H1 (cell line): ENCODE results near the gene BICDL1. TPM values are rescaled to one million over a fixed set of nuclear protein-coding genes. Genes with fewer than 3 reads are reported as not detected.

Source experiments
- CTCF ChIA-PET: fragments of 300-600 bp; sonication (Branson Sonifier 250); formaldehyde crosslinking; loops from one replicate; lab custom pipeline; 2021; ENCODE audit not compliant: partially characterized antibody; lab: Charles Lee
- POLR2A ChIA-PET: fragments of 300-600 bp; sonication (Branson Sonifier 250); formaldehyde crosslinking; loops from one replicate; lab custom pipeline; 2021; ENCODE audit warnings: inconsistent platforms; ENCODE audit not compliant: partially characterized antibody; lab: Charles Lee
- DNase-seq, 2 experiments: peaks; one replicate each; pipeline versions ENCODE4 v3.0.0 to v3.0.0-alpha.2; 2010 to 2022; ENCODE audit warnings: low spot score in 2 of 2, low read depth in 1 of 2, mixed read lengths in 1 of 2
- FAIRE-seq: peaks from 2 replicates; lab custom pipeline; 2011; peaks lifted over from hg19 to GRCh38; lab: Jason Lieb, UNC
- H2AFZ ChIP-seq: 2 replicates; pipeline ENCODE4 v1.8.1; 2012; ENCODE audit warnings: low read length, inconsistent platforms
- H2AK5ac ChIP-seq: 2 replicates; pipeline ENCODE4 v1.6.1; 2013; ENCODE audit warnings: low read depth, low read length
- H2BK120ac ChIP-seq: replicated peaks from 2 replicates; pipeline ENCODE3; 2013; ENCODE audit warnings: low read depth, low read length, inconsistent platforms
- H2BK12ac ChIP-seq: 2 replicates; pipeline ENCODE4 v1.6.1; 2013; ENCODE audit warnings: low read depth, low read length
- H2BK15ac ChIP-seq: 2 replicates; pipeline ENCODE4 v1.6.1; 2013; ENCODE audit warnings: low read length
- H2BK20ac ChIP-seq: 2 replicates; pipeline ENCODE4 v1.6.1; 2013; ENCODE audit warnings: low read length
- H2BK5ac ChIP-seq: 2 replicates; pipeline ENCODE4 v1.6.1; 2013; ENCODE audit warnings: low read depth, low read length
- H3K14ac ChIP-seq: 2 replicates; pipeline ENCODE4 v1.6.1; 2013; ENCODE audit warnings: inconsistent platforms; ENCODE audit not compliant: insufficient read length
- H3K18ac ChIP-seq: 2 replicates; pipeline ENCODE4 v1.6.1; 2013; ENCODE audit warnings: low read length; ENCODE audit errors: extremely low read depth
- H3K23ac ChIP-seq: 2 replicates; pipeline ENCODE4 v1.6.1; 2013; ENCODE audit warnings: inconsistent platforms; ENCODE audit not compliant: insufficient read length
- H3K23me2 ChIP-seq: 2 replicates; pipeline ENCODE4 v1.6.1; 2013; ENCODE audit warnings: low read depth, low read length
- H3K27ac ChIP-seq: 2 replicates; pipeline ENCODE4 v1.6.1; 2011; ENCODE audit warnings: low read depth, low read length, inconsistent platforms
- H3K27me3 ChIP-seq, 4 experiments: replicated peaks in 1 of 4; 1 replicate in 1 of 4; 2 replicates in 3 of 4; pipeline versions ENCODE4 v1.6.1 to v1.8.1; 2011 to 2013; ENCODE audit warnings: low read length in 3 of 4, mild to moderate bottlenecking in 3 of 4, inconsistent platforms in 2 of 4, mixed read lengths in 2 of 4, moderate library complexity in 1 of 4; ENCODE audit not compliant: control insufficient read depth in 3 of 4, insufficient read depth in 3 of 4; ENCODE audit errors: extremely low read depth in 1 of 4
- H3K36me3 ChIP-seq, 4 experiments: 2 replicates each; pipeline versions ENCODE4 v1.6.1 to v1.8.1; 2011 to 2013; ENCODE audit warnings: mild to moderate bottlenecking in 4 of 4, low read length in 3 of 4, moderate library complexity in 2 of 4, control low read depth in 1 of 4, inconsistent platforms in 1 of 4; ENCODE audit not compliant: insufficient read depth in 4 of 4, control insufficient read depth in 2 of 4
- H3K4ac ChIP-seq: replicated peaks from 2 replicates; pipeline ENCODE3; 2013; ENCODE audit warnings: low read length, low read depth, mixed read lengths, inconsistent platforms; ENCODE audit not compliant: insufficient read length
- H3K4me1 ChIP-seq, 4 experiments: replicated peaks in 1 of 4; 1 replicate in 1 of 4; 2 replicates in 3 of 4; pipeline versions ENCODE4 v1.6.1 to v1.8.1; 2011 to 2013; ENCODE audit warnings: low read length in 3 of 4, inconsistent platforms in 2 of 4, mixed read lengths in 1 of 4; ENCODE audit not compliant: insufficient read depth in 4 of 4, control insufficient read depth in 3 of 4
- H3K4me2 ChIP-seq, 2 experiments: 2 replicates each; pipeline versions ENCODE4 v1.6.1 to v1.8.1; 2011 to 2013; ENCODE audit warnings: low read depth in 2 of 2, low read length in 2 of 2, control low read depth in 1 of 2, inconsistent platforms in 1 of 2, mild to moderate bottlenecking in 1 of 2; ENCODE audit not compliant: insufficient read depth in 1 of 2
- H3K4me3 ChIP-seq, 4 experiments: fragments of 200-600, 300-600 bp in 1 of 4; sonication (generic), shearing (Covaris generic), sonication (Bioruptor Twin) in 1 of 4; 2 replicates each; pipeline versions ENCODE4 v1.5.1 to v1.8.1; 2011 to 2016; ENCODE audit warnings: low read length in 4 of 4, low read depth in 3 of 4, control low read depth in 2 of 4, inconsistent platforms in 2 of 4, mild to moderate bottlenecking in 2 of 4, mixed read lengths in 1 of 4, moderate library complexity in 1 of 4; ENCODE audit not compliant: insufficient read depth in 2 of 4; ENCODE audit errors: extremely low read depth in 1 of 4
- H3K56ac ChIP-seq: replicated peaks from 2 replicates; pipeline ENCODE3; 2013; ENCODE audit warnings: low read depth, mild to moderate bottlenecking, mixed read lengths, low read length, inconsistent platforms; ENCODE audit not compliant: insufficient read length
- H3K79me1 ChIP-seq: 2 replicates; pipeline ENCODE4 v1.6.1; 2013; ENCODE audit warnings: low read depth, low read length, control low read depth
- H3K79me2 ChIP-seq, 2 experiments: 2 replicates each; pipeline versions ENCODE4 v1.6.1 to v1.8.1; 2012 to 2013; ENCODE audit warnings: low read length in 2 of 2, mild to moderate bottlenecking in 2 of 2, inconsistent platforms in 1 of 2; ENCODE audit not compliant: insufficient read depth in 2 of 2, control insufficient read depth in 1 of 2
- H3K9ac ChIP-seq, 4 experiments: replicated peaks in 1 of 4; 1 replicate in 1 of 4; 2 replicates in 3 of 4; pipeline versions ENCODE4 v1.6.1 to v1.8.1; 2011 to 2013; ENCODE audit warnings: low read depth in 3 of 4, low read length in 3 of 4, control low read depth in 2 of 4, mild to moderate bottlenecking in 2 of 4, moderate library complexity in 2 of 4, inconsistent platforms in 1 of 4; ENCODE audit errors: extremely low read depth in 1 of 4
- H3K9me3 ChIP-seq, 2 experiments: 2 replicates each; pipeline versions ENCODE4 v1.6.1 to v1.8.1; 2012 to 2013; ENCODE audit warnings: mild to moderate bottlenecking in 2 of 2, moderate library complexity in 2 of 2, control low read depth in 1 of 2, inconsistent platforms in 1 of 2, low read depth in 1 of 2, low read length in 1 of 2, mixed read lengths in 1 of 2; ENCODE audit not compliant: insufficient read depth in 2 of 2
- H4K20me1 ChIP-seq, 2 experiments: replicated peaks in 1 of 2; 2 replicates each; pipeline versions ENCODE3 to v1.8.1; 2011 to 2013; ENCODE audit warnings: inconsistent platforms in 2 of 2, low read length in 2 of 2, mild to moderate bottlenecking in 1 of 2; ENCODE audit not compliant: insufficient read depth in 2 of 2, control insufficient read depth in 1 of 2
- H4K5ac ChIP-seq: 2 replicates; pipeline ENCODE4 v1.6.1; 2013; ENCODE audit warnings: low read length, low read depth, mixed read lengths, inconsistent platforms; ENCODE audit not compliant: insufficient read length
- H4K8ac ChIP-seq: 2 replicates; pipeline ENCODE4 v1.8.0; 2013; ENCODE audit warnings: mild to moderate bottlenecking, moderate library complexity, low read length, inconsistent platforms; ENCODE audit not compliant: insufficient read depth; ENCODE audit errors: extremely low read depth
- H4K91ac ChIP-seq: replicated peaks from 2 replicates; pipeline ENCODE3; 2013; ENCODE audit warnings: low read length, mixed read lengths, inconsistent platforms; ENCODE audit not compliant: insufficient read length
- BCL11A ChIP-seq, 2 experiments: IDR thresholded peaks; one replicate each; pipeline ENCODE4 v1.6.1; 2011; ENCODE audit warnings: low read depth in 2 of 2, low read length in 2 of 2, mild to moderate bottlenecking in 2 of 2
- EGR1 ChIP-seq: IDR thresholded peaks from 2 replicates; pipeline ENCODE4 v1.6.1; 2011; ENCODE audit warnings: low read depth, low read length, borderline replicate concordance
- JUN ChIP-seq: IDR thresholded peaks from 2 replicates; pipeline ENCODE4 v1.6.1; 2011; ENCODE audit warnings: low read depth, mild to moderate bottlenecking, improper control_type of control experiment, low read length
- KDM4A ChIP-seq: IDR thresholded peaks from one replicate; pipeline ENCODE4 v1.7.1; 2012; ENCODE audit warnings: low read depth, mild to moderate bottlenecking, moderate library complexity, low read length, inconsistent platforms; ENCODE audit not compliant: severe bottlenecking
- MAFK ChIP-seq: IDR thresholded peaks from 2 replicates; pipeline ENCODE4 v1.6.1; 2012; ENCODE audit warnings: low read depth, mild to moderate bottlenecking, improper control_type of control experiment, low read length
- RBBP5 ChIP-seq: IDR thresholded peaks from 2 replicates; pipeline ENCODE4 v1.7.1; 2012; ENCODE audit warnings: low read depth, mild to moderate bottlenecking, inconsistent platforms, low read length, moderate library complexity, borderline replicate concordance
- SIN3A ChIP-seq, 2 experiments: IDR thresholded peaks in 1 of 2; conservative IDR thresholded peaks in 1 of 2; 2 replicates each; pipeline ENCODE4 v1.6.1; 2011 to 2012; ENCODE audit warnings: low read length in 2 of 2, improper control_type of control experiment in 1 of 2, low read depth in 1 of 2, mild to moderate bottlenecking in 1 of 2
- SIRT6 ChIP-seq: IDR thresholded peaks from one replicate; pipeline ENCODE4 v1.7.1; 2012; ENCODE audit warnings: low read length, inconsistent platforms
- SUZ12 ChIP-seq: fragments of 200-600 bp; sonication (generic); IDR thresholded peaks from 2 replicates; pipeline ENCODE4 v1.6.1; 2012; ENCODE audit warnings: mild to moderate bottlenecking, inconsistent platforms, low read length, moderate library complexity, mixed read lengths
- TCF12 ChIP-seq: IDR thresholded peaks from 2 replicates; pipeline ENCODE4 v1.6.1; 2011; ENCODE audit warnings: low read depth, mild to moderate bottlenecking, low read length
- WGBS, 2 experiments: shearing (Covaris generic) in 1 of 2; methylation state at CpG; one replicate each; pipeline versions ENCODE4 v1.1.6 to v1.1.7; 2013 to 2015; ENCODE audit warnings: low lambda C conversion rate in 2 of 2, mixed read lengths in 2 of 2, inconsistent platforms in 1 of 2, low coverage in 1 of 2, missing lambda C conversion rate in 1 of 2; ENCODE audit not compliant: insufficient replicate concordance in 2 of 2, insufficient coverage in 1 of 2, insufficient read length in 1 of 2; ENCODE audit errors: extremely low coverage in 1 of 2, missing lambda C conversion rate in 1 of 2; 5-methylcytosine and 5-hydroxymethylcytosine counted together
- polyA plus RNA-seq, 7 experiments: library from polyadenylated mRNA; depleted of rRNA in 3 of 7; stranded (reverse) in 5 of 7; unstranded in 2 of 7; fragments of >200 nt in 5 of 7; fragments of 200-250 nt in 2 of 7; gene quantifications; 1 replicate in 5 of 7; 2 replicates in 1 of 7; 4 replicates in 1 of 7; pipeline versions ENCODE4 v1.2.1 to v1.2.3, GENCODE V29; 2011 to 2013; ENCODE audit warnings: missing spikeins in 2 of 7, mixed read lengths in 2 of 7
- total RNA-seq: library from RNA; stranded (reverse); fragmentation: NEBNext Ultra II Directional; extraction: Animal tissue kit (Norgen Biotek cat#: 25700); gene quantifications from 2 replicates; pipeline ENCODE4 v1.2.1, GENCODE V29; 2021
- TF ChIP-seq, protein P1 (sequence below): IDR thresholded peaks from 2 replicates; pipeline ENCODE4 v1.6.1; 2012; ENCODE audit warnings: low read length, inconsistent platforms

The BICDL1 gene
- total and polyA plus RNA-seq, 2 of the 8 experiments (the other 6 are each of a cell fraction or from before 2014, with no cell fraction given), result 17.2 to 25.9 TPM

GRCh38 chr12:120098756-120099470 lies 109.9 kb downstream of the BICDL1 start:
- H3K4me1 ChIP-seq, result peaks cover 6 to 22% (median 13%) of the 10 kb centered on the region in 4 experiments
- H3K27ac ChIP-seq, result no peak overlapping the region
- H3K23ac ChIP-seq, result no peak overlapping the region
- TF ChIP-seq KDM4A (no peak), BCL11A (IDR thresholded peaks at IDR 0.05; ENCODE audit: low read depth in 2 of 2, low read length in 2 of 2) (no peak), RBBP5 (no peak), TCF12 (no peak), MAFK (no peak), EGR1 (no peak), SUZ12 (no peak), SIRT6 (no peak), JUN (no peak), SIN3A (conservative IDR thresholded peaks at IDR 0.05 in 1 of 2, IDR thresholded peaks at IDR 0.05 in 1 of 2; ENCODE audit: low read depth in 1 of 2, low read length in 2 of 2) (no peak)
- TF ChIP-seq, protein P1, sequence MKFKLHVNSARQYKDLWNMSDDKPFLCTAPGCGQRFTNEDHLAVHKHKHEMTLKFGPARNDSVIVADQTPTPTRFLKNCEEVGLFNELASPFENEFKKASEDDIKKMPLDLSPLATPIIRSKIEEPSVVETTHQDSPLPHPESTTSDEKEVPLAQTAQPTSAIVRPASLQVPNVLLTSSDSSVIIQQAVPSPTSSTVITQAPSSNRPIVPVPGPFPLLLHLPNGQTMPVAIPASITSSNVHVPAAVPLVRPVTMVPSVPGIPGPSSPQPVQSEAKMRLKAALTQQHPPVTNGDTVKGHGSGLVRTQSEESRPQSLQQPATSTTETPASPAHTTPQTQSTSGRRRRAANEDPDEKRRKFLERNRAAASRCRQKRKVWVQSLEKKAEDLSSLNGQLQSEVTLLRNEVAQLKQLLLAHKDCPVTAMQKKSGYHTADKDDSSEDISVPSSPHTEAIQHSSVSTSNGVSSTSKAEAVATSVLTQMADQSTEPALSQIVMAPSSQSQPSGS, result no peak
- no peak overlapping the region for H2BK12ac ChIP-seq
- ChIA-PET POLR2A (interaction anchor here (6.3 kb wide), 1 partner anchor 17 kb away, joined by 52 read pairs; the partner anchor contains the start of gene RAB35), CTCF (no interaction called here)
- H3K9me3 ChIP-seq, result no peaks in the 10 kb centered on the region
- H3K27me3 ChIP-seq, result no peaks in the 10 kb centered on the region
- H4K20me1 ChIP-seq, result peaks cover 6 to 16% of the 10 kb centered on the region in 2 experiments
- H2BK120ac ChIP-seq, result no peak overlapping the region
- no peak overlapping the region for H2BK5ac ChIP-seq
- peaks cover 0 to 24% of the 10 kb centered on the region in 2 experiments; a peak in 3 of 4 replicates for H3K79me2 ChIP-seq
- H3K4ac ChIP-seq, result no peak overlapping the region
- no peak overlapping the region for H3K56ac ChIP-seq
- no peak overlapping the region for H2AFZ ChIP-seq
- H4K5ac ChIP-seq, result no peak overlapping the region
- peaks cover 0 to 18% (median 10%) of the 10 kb centered on the region in 4 experiments; a peak in 6 of 8 replicates for H3K36me3 ChIP-seq
- H4K91ac ChIP-seq, result no peak overlapping the region
- no peak overlapping the region for H3K4me2 ChIP-seq
- no peak overlapping the region for H3K18ac ChIP-seq
- peak overlapping the region; percentile 36; the same call in 1 of the 2 replicates for H4K8ac ChIP-seq
- H3K14ac ChIP-seq, result no peak overlapping the region
- FAIRE-seq (no peak), DNase-seq (no peak)
- H2BK15ac ChIP-seq, result no peak overlapping the region
- H3K23me2 ChIP-seq, result no peaks in the 10 kb centered on the region
- no peak overlapping the region for H3K9ac ChIP-seq
- no peak overlapping the region for H2AK5ac ChIP-seq
- WGBS, 2 experiments, result 91% methylated on average over 31 of the region's 36 CpGs; no CpG with 5 or more reads in 1 of the 2 experiments
- H3K4me3 ChIP-seq, result no peak overlapping the region
- peaks cover 6% of the 10 kb centered on the region; the same call in 1 of the 2 replicates for H3K79me1 ChIP-seq
- H2BK20ac ChIP-seq, result no peak overlapping the region
